HEK293T (cell line): ENCODE data around the gene KLC1.

Source experiments
- CTBP1 ChIP-seq: fragments of 450-650 bp; IDR thresholded peaks from 2 replicates; pipeline ENCODE4 v1.6.1; 2016; ENCODE audit warnings: borderline replicate concordance
- ELF4 ChIP-seq: fragments of 450-650 bp; IDR thresholded peaks from 2 replicates; pipeline ENCODE4 v1.6.1; 2017; ENCODE audit warnings: antibody characterized with exemption
- FOXK2 ChIP-seq: fragments of 450-650 bp; IDR thresholded peaks from 2 replicates; pipeline ENCODE4 v1.6.1; 2016; ENCODE audit warnings: mild to moderate bottlenecking
- TARDBP ChIP-seq: fragments of 450-650 bp; IDR thresholded peaks from 2 replicates; pipeline ENCODE4 v1.6.1; 2016
- TF ChIP-seq, protein P1 (sequence below): fragments of 450-650 bp; IDR thresholded peaks from 2 replicates; pipeline ENCODE4 v1.6.1; 2016

DNA sequence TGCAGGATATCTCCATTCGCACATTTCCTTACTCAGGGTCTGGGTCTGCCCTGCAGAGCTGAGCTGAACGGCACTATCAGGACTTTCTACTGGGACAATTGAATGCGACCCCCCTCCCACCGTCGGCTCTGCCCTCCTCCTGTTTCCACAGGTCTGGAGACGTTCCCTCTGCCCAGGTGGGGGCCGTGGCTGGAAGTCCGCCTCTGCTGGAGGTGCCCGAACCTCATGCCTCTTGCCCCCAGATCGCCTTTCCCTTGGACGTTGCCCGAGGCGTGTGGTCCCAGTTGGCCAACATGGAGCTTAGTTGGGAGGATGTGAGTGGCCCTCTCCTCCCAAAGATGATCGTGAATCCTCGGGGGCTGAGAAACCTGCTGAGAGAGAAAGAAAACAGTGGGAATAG, 21.2 kb upstream of the KLC1 start:
- TF ChIP-seq ELF4 (no peak), CTBP1 (no peak), TARDBP (no peak), FOXK2 (no peak)
- TF ChIP-seq, protein P1, sequence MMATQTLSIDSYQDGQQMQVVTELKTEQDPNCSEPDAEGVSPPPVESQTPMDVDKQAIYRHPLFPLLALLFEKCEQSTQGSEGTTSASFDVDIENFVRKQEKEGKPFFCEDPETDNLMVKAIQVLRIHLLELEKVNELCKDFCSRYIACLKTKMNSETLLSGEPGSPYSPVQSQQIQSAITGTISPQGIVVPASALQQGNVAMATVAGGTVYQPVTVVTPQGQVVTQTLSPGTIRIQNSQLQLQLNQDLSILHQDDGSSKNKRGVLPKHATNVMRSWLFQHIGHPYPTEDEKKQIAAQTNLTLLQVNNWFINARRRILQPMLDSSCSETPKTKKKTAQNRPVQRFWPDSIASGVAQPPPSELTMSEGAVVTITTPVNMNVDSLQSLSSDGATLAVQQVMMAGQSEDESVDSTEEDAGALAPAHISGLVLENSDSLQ: no peak
